ENCODE measurements around the gene PCSK4. TPM values are rescaled to one million over a fixed set of nuclear protein-coding genes. Genes with fewer than 3 reads are reported as not detected.

PCSK4 gene
- total RNA-seq, 1 donor from 2014 or later = 0.53 TPM

GRCh38 chr19:1434040-1434366 lies 56.1 kb downstream of the PCSK4 start:
- TF ChIP-seq, protein P1, sequence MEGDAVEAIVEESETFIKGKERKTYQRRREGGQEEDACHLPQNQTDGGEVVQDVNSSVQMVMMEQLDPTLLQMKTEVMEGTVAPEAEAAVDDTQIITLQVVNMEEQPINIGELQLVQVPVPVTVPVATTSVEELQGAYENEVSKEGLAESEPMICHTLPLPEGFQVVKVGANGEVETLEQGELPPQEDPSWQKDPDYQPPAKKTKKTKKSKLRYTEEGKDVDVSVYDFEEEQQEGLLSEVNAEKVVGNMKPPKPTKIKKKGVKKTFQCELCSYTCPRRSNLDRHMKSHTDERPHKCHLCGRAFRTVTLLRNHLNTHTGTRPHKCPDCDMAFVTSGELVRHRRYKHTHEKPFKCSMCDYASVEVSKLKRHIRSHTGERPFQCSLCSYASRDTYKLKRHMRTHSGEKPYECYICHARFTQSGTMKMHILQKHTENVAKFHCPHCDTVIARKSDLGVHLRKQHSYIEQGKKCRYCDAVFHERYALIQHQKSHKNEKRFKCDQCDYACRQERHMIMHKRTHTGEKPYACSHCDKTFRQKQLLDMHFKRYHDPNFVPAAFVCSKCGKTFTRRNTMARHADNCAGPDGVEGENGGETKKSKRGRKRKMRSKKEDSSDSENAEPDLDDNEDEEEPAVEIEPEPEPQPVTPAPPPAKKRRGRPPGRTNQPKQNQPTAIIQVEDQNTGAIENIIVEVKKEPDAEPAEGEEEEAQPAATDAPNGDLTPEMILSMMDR (IDR thresholded peaks at IDR 0.05; ENCODE audit: insufficient read depth, low read length, severe bottlenecking) = no peak
- DNase-seq (ENCODE audit: low read depth) (no peak), FAIRE-seq (no peak)
- peaks cover 35% of the 10 kb centered on the region for H3K36me3 ChIP-seq (ENCODE audit: control insufficient read depth, insufficient read depth, low read length)
- H3K4me3 ChIP-seq (ENCODE audit: low read depth, low read length) = no peak overlapping the region
- no peaks in the 10 kb centered on the region for H3K27me3 ChIP-seq (ENCODE audit: control insufficient read depth, insufficient read depth, low read length)

DNA sequence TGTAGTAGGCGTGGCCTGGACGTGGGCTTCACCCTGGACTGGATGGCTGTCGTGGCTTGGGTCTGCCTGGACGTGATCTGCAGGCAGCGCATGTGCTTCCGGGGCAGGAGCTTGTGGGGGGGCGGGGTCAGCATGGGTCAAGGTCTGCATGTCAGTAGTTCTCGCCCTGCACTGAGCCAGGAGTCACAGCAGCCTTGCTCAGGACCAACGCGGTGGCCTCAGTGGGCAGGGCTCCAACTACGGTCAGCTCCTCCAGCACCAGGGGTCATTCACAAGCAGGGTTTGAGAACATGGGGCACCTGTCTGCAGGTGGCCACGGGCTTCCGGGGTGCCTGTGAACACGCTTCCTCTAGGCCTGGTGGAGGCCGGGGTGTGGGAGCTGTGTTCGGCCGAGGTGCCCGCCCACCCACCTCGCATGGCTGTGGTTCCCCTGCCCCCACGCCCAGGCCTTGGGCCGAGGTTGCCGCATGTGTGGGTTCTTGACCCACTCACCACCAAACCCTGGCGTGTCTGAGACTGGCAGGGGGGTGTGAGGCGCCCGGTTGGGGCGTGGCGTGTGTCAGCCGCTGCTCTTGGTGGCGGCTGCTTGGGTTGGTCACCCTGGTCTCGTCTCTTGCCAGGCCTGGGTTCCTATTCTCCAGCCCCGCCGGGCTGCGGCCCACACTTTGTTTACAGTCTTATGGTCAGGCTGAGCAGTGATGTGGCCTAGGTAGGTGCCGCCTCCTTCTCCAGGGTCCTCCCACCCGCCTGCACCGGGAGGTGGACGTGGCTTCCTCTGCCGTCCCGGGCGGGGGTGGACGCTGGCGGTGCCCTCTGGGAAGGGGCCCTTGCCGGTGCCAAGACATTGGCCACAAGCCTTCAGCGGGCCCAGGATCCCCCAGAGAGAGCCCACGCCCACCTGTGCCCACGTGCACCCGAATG lies 56.8 kb downstream of the PCSK4 start:
- no peak for FAIRE-seq
- Histone ChIP-seq H3K4me3 (ENCODE audit: low read depth, low read length) (no peak overlapping the region), H3K27me3 (ENCODE audit: control insufficient read depth, insufficient read depth, low read length) (no peaks in the 10 kb centered on the region), H3K36me3 (ENCODE audit: control insufficient read depth, insufficient read depth, low read length) (peaks cover 39% of the 10 kb centered on the region)
- DNase-seq (ENCODE audit: low read depth) = no peak
- TF ChIP-seq, protein P1 (IDR thresholded peaks at IDR 0.05; ENCODE audit: insufficient read depth, low read length, severe bottlenecking) = no peak

DNA sequence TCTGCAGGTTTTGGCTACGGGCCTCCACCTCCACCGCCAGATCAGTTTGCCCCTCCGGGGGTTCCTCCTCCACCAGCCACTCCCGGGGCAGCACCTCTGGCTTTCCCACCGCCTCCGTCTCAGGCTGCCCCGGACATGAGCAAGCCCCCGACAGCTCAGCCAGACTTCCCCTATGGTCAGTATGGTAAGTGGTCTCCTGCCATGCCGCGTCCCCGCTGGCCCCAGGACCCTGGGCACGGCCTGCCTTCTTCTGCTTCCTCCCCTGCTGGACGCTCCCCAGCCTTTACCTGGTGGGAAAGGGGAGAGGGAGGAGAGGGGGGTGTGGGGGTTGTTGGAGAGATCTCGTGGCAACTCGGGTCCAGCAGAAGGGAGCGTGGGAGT lies 57.7 kb downstream of the PCSK4 start:
- FAIRE-seq = no peak
- TF ChIP-seq, protein P1 (IDR thresholded peaks at IDR 0.05; ENCODE audit: insufficient read depth, low read length, severe bottlenecking) = no peak
- H3K36me3 ChIP-seq (ENCODE audit: control insufficient read depth, insufficient read depth, low read length) = peaks cover 43% of the 10 kb centered on the region

DNA sequence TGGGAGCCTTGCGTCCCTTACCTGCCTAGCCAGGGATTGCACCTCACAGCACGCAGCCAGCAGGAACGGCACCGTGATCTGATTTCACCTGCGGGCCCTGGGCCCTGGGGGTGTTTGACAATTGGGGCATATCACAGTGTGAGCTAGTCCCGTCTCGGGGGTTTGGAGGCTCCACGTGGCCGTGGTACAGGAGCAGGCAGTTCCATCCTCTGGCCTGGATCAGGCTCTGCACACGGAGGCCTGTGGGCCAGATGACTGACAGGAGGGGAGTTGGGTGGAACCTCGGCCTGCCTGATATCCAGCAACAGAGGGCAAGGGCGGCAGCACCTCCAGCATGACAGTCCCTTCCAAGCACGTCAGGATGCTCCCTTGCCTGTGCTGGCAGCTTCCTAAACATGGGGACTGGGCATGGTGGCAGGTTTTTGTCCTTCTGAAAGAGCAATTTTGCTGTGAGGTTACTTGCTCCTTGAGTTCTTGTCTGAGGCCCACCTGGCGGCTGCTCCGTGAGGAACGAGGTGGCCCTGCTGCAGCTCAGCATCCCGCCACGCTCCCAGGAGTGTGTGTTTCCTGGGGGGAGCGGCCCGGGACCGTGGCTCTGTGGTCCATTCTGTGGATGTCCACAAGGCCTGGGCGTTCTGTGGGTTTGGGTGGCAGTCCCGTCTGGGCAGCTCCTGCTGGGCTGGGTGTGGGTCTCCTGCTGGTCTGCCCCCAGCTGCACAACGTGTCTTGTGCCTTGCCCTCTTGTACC lies 58.2 kb downstream of the PCSK4 start:
- no peak overlapping the region for H3K4me3 ChIP-seq (ENCODE audit: low read depth, low read length)
- DNase-seq (ENCODE audit: low read depth) (no peak), FAIRE-seq (no peak)
- H3K27me3 ChIP-seq (ENCODE audit: control insufficient read depth, insufficient read depth, low read length) = no peaks in the 10 kb centered on the region
- peaks cover 48% of the 10 kb centered on the region for H3K36me3 ChIP-seq (ENCODE audit: control insufficient read depth, insufficient read depth, low read length)
- TF ChIP-seq, protein P1 (IDR thresholded peaks at IDR 0.05; ENCODE audit: insufficient read depth, low read length, severe bottlenecking) = no peak

More for the DNA sequence above, 57.7 kb downstream of the PCSK4 start:
- no peak for DNase-seq (ENCODE audit: low read depth)
- H3K27me3 ChIP-seq (ENCODE audit: control insufficient read depth, insufficient read depth, low read length) = no peaks in the 10 kb centered on the region
- H3K4me3 ChIP-seq (ENCODE audit: low read depth, low read length) = no peak overlapping the region

Other genes starting within 250 kb of the PCSK4 start
- 8.7 and 14.8 TPM in 2 replicates for gene ATP5F1D, start 248.6 kb downstream of the PCSK4 start, total RNA-seq
- 15.8 and 31.1 TPM in 2 replicates for gene MIDN, start 241.8 kb downstream of the PCSK4 start, total RNA-seq
- gene CIRBP, start 221.0 kb downstream of the PCSK4 start, total RNA-seq = 317 and 370 TPM in 2 replicates
- 20.8 and 27.1 TPM in 2 replicates for gene FAM174C, start 214.8 kb downstream of the PCSK4 start, total RNA-seq
- not detected in 2 replicates for gene EFNA2, start 204.5 kb downstream of the PCSK4 start, total RNA-seq
- gene NDUFS7, start 106.4 kb downstream of the PCSK4 start, total RNA-seq = 101 and 109 TPM in 2 replicates
- gene GAMT, start 88.8 kb downstream of the PCSK4 start, total RNA-seq = 6.8 and 9.7 TPM in 2 replicates
- 115 and 128 TPM in 2 replicates for gene DAZAP1, start 82.8 kb downstream of the PCSK4 start, total RNA-seq
- gene RPS15, start 52.0 kb downstream of the PCSK4 start, total RNA-seq = 380 and 966 TPM in 2 replicates
- under 0.01 TPM in 2 replicates for gene APC2, start 40.2 kb downstream of the PCSK4 start, total RNA-seq
- gene C19orf25, start 11.1 kb downstream of the PCSK4 start, total RNA-seq = 24.7 and 33.3 TPM in 2 replicates
- gene REEP6, start 831 bp upstream of the PCSK4 start, total RNA-seq = 2.1 and 3.6 TPM in 2 replicates
- gene ADAMTSL5, start 22.7 kb upstream of the PCSK4 start, total RNA-seq = 1.8 and 3.6 TPM in 2 replicates
- gene PLK5, start 33.7 kb upstream of the PCSK4 start, total RNA-seq = not detected in 2 replicates
- 34.2 and 43.4 TPM in 2 replicates for gene MEX3D, start 78.0 kb upstream of the PCSK4 start, total RNA-seq
- 64.3 and 75.3 TPM in 2 replicates for gene MBD3, start 102.5 kb upstream of the PCSK4 start, total RNA-seq
- gene UQCR11, start 115.1 kb upstream of the PCSK4 start, total RNA-seq = 43.4 and 113 TPM in 2 replicates
- gene TCF3, start 162.3 kb upstream of the PCSK4 start, total RNA-seq = 68.2 and 84.5 TPM in 2 replicates

Measured in bronchial epithelial cell (primary cell).